ENCODE data around the gene CORO7.
"Not testable (repeated sequence)": the region's sequence is repeated elsewhere in the genome, so short reads cannot be mapped to it uniquely, and the experiment has no call there.

CORO7 gene

DNA sequence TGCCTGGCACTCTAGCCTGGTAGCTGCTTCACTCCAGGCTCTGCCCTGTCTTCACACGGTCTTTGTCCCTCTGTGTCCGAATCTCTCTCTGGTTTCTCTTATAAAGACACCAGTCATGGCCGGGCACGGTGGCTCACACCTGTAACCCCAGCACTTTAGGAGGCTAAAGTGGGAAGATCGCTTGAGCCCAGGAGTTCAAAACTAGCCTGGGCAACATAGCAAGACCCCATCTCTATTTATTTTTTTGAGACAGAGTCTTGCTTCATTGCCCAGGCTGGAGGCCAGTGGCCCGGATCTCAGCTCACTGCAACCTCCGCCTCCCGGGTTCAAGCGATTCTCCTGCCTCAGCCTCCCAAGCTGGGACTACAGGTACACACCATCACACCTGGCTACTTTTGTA, 82.7 kb downstream of the CORO7 start:
- not testable (repeated sequence) for DNase-seq

DNA sequence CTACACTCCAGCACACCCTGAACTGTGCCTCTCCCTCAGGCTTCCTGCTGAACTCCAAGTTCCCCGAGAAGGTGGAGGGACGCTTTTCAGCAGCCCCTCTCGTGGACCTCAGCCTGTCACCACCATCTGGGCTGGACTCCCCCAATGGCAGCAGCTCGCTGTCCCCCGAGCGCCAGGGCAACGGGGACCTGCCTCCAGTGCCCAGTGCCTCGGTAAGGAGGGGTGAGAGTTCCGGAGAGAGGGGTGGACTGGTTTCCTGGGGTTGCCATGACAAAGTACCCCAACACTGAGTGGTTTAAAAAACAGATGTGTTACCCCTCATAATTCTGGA, 83.1 kb downstream of the CORO7 start:
- no peak for DNase-seq

DNA sequence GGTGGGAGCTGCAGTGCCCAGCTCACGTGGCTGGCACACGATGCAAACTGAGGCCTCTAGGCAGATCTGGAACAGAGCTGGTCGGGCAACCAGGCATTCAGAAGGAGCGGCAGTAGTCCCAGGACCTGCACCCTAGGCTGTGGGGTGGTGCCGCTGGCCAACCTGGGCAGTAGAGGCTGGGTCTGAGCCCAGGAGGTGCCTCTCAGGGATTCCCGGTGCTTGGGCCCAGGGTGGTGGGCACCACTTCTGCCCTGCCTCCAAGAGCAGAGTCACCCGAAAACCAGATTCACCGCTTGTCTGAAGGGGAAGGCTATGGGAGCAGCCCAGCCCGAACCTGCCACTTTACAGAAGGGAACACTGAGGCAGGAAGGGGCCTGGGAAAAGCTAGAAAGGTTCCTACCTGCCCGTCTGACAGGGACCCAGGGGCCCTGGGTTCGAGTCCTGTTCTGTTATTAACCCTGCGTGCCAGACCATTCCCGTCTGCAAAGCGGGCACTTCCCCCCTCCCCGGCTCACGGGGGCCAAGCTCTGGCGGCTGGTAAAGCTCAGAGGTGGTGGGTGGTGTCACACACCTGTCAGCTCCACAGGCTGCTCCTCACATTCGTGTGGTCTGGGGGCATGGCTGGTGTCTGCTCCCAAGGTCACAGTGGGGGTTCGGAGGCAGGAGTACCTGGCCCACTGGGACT, 83.6 kb downstream of the CORO7 start:
- no peak for DNase-seq

DNA sequence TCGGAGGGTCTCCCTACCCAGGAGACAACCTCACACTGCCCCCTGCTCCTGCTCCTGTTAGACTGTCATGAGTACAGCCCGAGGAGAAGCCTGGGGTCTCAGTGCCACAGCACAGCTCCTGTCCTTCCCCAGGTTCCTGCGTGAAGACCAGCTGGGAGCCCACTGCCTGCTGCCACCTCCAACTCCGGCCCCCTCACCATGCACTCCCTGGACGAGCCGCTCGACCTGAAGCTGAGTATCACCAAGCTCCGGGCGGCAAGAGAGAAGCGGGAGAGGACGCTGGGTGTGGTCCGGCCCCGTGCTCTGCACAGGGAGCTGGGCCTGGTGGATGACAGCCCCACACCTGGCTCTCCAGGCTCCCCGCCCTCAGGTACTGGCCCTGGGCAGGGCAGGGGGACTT, 84.3 kb downstream of the CORO7 start:
- no peak for DNase-seq

DNA sequence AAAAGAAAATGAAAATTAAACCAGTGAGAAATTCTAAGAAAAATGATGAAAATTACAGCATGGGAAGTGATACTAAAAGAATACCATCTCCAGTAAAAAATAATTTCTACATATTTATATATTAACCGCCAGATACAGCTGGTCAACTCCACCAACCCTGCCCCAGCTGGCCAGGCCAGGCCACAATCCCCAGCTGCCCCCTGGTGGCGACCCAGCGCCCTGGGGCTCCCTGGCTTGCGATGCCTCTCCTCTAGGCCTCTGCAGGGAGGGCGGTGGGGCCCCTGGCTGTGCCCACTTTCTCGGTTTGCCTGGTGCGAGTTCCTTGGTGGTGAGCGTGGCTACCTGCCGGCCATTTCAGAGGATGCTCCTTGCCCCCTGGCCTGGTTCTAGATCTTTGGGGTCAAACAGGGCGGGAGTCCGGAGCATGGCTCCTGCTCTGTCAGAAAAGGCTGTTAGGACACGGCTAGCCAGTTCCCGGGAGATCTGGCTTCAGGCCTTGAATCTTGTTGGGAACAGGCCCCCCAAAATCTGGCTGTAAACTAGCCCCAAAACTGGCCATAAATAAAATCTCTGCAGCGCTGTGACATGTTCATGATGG, 86.0 kb downstream of the CORO7 start:
- DNase-seq = peak; percentile 72 to 76

DNA sequence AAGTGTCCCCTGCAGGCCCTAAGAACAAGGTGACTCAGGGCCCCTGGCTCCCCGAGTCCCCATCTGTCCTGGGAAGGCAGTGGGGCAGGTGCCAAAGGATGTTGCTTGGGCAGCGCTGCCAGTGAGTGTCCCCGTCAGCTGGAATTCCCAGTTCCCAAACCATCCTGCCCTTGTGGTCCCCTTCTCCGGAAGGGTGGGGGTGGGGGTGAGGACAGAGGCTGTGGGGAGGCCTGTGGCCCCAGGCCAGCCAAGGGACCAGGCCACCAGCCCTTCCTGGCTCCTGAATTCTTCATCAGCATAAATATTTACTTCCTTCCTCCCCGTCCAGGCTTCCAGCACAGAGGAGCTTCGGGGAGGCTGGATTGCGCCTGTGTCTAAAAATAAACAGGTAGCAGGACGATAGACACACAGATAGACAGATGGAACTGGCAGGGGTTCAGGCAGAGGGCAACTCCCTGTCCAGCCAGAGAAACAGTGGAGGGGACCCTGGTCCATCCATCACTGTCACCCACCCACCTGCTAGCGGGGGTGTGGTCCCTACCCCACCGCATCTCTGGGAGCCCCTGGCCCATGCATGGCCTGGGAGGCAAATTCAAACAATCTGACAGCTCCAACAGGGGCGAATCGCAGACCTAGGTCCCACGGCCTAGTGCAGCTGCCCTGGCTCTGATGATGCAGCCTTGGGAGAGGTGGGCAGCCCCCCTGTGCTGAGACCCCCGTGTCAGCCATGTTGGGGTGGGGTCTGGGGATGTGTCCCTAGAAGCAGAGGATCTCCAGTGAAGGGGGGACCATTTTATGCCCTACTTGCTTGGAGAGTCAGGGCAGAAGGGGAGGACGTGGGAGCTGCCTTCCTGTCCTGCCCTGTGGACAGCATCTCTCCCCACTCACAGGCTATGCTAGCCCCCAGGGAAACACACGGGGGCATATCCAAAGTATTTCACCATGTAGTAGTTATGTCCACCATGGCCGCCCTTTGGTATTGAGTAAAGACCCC, 87.3 kb downstream of the CORO7 start:
- no peak for DNase-seq

DNA sequence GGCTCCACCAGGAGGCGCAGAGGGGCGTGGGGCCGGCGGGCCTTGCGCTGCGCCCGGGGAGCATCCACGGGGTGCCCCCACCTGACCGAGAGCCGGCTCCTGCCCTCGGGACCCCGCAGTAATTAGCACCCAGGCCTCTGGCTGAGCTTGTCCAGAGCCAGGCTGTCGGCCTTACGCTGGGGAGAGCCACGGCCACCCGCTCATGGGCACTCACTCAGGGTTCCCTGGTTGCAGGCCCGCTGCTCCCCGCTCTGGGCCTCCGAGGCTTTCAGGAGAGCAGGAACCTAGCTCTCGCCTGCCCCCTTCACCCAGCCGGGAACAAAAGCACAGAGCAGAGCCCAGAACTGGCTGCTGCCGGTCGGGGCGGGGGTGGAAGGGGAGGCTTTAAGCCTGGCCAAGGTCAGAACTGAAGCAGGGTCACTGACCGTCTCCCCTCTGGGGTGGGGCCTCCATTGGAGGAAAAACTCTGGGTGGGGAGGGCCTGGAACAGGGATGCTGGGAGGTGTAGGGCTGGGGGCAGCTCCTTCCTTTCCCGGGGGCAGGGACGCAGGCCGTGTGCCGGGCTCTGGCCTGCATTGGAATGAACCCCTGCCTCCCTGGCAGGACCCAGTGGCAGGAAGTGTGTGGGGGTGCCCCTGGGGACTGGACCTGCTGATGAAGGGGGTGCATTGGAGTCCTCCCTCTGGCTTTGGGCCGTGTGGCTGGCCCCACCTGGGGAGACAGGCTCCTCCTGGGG, 88.2 kb downstream of the CORO7 start:
- peak; percentile 43 to 44 for DNase-seq

DNA sequence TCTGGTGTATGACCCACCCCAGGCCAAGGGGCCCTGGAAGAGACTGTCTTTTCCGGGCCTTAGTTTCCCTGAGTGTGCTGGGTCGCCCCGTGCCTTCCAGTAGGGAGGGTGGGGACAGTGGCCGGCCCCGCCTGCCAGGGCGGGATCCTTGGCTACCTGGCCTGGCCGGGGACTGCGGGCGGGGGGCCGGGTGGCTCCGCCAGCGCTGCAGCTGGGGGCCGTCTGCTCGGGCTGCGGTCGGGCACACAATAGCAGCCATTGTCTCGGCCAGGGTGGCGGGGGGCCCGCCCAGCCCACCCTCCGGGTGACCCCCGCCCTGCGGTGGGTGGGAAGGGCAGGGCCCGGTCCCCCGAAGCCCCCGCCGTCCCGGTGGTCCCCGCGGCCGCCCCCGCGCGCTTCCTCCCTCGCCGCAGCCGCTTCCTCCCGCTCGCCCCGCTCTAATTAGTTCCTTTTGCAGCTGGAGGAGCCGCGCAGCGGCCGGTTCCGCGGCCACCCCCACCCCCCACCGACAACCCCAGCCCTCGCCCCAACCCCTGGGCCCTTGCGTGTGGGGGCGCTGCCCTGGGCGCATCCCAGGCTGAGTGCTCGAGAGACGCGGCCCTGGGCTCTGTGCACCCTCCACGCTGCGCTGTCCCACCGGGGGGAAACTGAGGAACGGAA, 88.9 kb downstream of the CORO7 start:
- DNase-seq = no peak

DNA sequence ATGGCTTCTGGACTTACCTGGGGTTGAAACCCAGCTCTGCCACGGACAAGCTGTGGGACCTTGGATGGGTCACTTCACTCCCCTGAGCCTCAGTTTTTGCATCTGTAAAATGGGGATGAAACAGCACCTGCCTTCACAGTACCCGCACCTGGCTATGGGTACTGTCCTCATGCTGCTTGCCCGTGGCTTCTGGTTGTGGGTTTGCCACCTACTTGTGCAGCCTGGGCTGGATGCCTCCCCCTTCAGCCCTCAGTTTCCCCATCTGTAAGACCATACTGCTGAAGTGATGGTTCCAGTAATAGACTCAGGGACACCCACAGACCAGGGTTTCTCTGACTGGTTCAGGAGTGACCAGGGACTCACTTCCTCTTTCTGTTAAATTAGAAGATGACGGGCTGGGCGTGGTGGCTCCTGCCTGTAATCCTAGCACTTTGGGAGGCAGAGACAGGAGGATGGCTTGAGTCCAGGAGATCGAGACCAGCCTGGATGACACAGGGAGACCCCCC, 91.1 kb downstream of the CORO7 start:
- no peak for DNase-seq

DNA sequence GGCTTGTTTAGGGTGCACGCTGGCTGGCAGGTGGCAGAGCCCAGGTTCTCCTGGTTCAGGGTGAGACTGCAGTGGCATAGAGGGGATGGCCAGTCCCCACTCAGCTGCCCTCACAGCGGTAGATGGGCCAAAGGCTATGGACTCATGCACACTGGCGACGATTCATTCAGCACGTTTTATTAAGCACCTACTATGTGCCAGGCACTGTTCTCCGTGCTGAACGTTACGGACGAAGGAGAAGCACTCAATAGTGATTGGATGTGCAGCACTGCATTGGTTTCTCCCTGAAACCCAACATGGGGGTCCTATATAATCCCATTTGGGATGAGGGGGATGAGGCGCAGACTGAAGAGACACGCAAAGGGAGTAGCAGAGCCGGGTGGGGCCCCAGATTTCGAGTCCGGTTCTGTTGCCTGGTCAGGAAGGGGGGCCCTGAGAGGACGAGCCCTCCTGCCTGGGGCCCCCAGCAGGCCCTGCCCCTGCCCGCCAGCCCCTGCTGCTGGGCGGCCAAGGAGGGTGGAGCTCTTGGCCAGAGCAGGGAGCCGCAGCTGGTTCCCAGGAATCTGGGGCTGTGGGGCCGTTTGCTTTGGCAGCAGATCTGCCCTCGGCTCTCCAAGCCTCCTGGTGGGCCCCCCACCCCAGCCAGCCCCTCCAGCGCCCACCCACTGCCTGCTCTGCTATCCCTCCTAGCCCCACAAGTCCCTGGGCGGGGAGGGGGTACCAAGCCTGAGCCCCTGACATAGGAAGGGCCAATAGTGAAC, 91.7 kb downstream of the CORO7 start:
- DNase-seq = no peak

DNA sequence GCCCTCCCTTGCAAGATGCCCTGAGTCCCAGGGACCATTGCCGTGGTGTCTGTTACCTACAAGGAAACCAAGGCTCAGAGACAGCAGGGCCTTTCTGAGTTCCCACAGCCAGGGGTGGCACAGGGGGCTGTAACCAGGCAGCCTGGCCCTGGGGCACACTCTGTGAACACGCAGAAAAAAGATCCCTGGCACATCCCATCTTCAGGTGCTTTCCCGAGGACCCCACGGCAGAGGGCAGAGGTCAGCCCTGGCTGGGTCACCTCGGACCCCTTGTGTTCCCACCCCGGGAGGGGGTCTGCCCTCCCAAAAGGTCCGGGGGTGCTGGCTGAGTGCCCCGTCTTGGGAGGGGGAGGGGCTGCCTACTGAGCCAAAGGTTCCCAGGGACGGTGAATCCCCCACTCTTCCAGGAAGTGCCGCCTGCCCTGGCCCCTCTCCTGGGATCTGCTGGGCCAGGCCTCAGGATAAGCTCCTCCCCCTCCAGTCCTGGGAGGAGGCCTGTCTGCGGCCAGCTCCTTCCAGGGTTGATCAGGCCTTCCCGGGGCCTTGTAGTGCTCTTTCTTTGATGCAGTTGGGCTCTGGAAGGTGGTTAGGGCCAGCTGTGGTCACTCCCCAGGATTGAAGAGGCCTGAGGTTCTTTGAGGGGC, 92.4 kb downstream of the CORO7 start:
- DNase-seq = no peak

DNA sequence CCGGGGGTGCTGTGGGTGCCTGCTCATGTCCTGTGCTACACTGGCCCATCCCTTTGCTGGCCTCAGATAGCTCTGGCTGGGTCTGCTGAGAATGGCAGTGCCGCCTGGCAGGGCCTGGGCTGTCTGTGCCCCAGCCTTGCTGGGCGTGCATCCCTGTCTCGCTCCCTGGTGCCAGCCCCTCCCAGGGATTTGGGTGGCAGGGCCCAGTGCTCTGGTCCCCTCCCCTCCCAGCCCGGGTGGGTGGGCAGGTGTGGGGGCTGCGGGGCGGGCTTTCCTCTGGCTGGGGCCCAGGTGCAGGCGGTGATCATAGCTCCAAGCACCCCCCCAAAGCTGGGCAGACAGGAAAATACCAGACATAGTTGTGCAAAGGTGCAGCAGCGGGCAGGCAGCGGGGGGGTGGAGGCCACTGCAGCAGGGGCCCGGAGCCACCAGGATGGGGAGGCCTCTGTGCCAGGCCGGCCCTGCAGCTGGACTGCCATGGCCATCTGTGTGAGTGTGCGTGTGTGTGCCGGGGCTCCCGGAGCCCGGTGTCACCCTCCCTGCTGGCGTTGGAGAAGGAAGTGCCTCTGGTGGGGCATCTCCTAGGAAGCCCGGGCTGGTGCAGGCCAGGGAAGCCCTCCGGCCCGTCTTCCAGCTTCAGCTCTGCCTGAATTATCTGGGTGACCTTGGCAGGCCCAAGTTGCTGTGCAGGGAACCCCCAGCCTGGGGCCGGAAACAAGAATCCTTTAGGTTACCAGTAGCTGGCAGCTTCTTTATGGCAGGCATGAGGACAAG, 93.1 kb downstream of the CORO7 start:
- no peak for DNase-seq

DNA sequence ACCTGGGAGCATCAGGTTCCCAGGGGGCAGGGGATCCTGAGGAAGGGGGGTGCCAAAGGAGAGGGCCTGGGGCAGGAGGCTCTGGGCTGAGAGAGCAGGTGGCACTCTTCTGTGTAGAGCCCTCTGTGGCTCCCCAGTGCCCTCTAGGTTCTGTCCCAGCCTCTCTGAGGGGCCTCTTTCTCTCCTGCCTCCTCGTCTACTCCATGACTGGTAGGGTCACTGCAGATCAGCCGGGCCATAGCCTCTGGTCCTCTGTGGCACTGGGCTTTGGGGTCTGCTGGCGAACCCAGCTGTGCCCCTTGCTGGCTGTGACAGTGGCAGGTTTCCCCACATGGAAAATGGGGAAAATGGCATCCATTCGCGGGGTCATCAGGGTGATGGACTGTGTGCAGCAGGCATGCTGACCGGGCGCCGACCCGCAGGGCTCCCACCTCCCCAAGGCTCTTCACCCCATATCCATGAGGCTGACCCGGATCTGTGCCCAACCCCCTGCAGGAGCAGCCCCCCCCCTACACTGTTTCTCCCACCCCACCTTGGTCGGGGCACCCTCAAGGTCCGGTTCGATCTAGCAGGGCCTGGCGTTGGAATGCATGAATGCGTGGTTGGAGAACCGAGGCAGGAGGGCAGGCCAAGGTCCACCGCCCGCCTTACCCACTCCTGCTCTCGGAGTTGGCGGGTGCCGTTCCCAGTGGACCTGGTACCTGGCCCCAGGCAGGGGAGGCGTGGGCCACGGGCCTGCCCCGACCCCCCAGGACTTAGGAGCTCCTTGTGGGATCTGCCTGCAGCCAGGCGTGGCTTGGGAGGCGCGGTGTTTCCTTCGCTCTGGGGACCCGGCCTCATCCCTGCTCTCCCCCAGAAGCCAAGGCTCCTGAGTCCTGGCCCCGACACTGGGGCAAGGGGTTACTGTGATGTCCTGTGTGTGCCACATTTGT, 94.0 kb downstream of the CORO7 start:
- DNase-seq = no peak

DNA sequence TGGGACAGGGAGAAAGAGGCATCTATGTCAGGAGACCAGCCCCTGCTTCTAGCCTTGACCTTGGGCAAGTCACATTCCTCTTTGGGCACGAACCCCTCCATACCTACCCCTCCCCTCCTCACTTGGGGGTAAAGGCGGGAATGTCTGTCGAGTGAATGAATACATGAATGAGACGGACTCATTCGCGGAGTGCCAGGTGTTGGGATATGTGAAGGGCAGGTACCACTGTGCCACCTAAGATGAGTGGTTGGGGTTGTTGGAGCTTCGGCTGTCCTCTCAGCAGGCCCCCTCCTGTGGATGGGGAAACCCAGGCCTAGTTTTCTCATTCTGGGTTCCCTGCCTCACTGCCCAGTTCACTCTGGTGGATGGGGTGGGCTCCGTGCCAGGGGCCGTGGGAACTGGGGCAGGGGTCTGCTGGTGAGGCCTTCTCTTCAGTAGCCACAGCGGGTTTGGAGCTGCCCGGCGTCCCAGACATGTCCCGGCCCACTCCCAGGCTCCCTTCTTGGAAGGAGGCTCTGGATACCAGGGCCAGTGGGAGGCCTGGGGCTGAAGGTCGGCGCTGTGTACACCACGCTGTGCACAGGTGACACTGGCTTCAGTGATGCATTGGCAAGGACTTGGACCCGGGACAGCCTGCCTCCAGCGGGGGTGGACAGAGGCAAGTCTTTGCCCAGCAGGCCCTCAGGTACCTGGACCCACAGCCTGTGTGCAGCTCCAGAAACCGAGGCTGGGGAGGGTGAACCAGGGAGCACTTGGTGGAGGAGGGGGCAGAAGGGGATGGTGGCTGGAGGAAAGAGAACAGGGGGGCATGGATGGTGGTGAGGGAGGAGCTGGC, 94.9 kb downstream of the CORO7 start:
- no peak for DNase-seq

DNA sequence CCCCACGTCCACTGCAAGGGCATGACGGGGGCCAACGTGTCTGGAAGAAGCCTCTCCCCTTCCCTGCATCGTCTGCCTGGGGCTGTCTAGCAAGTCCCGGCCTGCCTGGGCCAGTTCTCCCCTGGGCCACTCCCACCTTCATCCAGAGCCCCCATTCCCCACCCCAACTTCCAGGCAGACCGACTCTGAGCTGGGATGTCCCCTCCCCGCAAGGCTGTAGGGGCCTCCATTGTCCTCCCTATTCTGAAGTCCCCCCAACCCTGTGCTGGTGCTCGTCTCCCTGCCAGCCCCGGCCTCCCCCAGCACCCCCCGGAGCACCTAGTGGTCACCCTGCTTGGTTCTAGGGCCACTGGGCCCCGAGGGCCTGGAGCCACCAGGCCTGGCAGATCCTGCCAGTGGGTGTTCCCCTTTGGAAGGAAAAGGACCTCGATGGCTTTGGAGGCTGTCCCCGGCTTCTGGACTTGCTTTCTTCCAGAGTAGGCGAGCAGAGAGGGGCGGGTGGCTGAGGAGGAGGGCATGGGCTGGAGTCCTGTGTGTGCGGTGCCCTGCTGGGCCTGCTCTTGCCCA, 95.7 kb downstream of the CORO7 start:
- DNase-seq = no peak

DNA sequence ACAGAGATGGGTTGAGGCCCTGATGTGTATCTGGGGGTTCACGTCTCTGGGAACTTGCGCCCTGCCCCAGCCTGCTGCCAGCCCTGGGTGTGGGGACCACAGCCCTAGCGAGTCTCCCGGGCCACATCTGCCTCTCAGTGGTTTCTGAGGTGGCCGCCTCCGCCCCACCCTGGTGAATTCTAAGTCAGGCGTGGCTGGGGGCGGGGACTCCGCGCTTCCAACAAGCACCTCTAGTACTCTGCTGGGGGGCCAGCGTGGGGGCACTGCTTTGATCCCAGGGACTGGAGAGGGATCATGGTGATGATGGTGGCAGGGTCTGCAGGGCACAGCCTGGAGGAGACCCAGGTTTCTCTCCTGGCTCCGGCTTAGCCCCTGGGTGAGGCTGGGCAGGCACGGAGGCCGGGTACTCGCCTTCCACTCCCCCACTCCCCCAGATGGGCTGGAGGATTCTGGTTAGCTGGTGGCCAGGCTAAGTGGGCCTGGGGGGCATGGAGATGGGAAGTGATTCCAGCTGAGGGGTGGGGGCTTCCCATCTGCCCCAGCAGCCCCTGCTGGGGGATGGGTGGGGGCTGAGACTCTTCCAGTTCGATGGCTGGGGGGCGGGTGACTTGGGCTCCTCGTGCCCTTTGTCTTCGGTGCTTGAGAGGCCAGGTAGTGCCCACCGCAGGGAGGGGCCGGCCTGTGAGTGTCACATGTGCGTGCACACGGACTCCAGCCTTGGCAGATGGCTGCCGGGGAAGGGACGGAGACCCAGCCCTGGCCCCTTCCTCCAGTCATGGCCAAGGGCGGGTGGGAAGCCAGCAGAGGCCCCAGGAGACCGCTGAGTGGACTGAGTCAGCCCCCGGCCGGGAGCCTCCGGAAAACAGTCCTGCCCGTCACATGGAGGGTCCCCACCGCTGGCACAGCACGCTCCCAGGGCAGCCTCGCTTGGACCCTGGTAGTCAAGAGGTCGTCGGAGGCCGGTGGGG, 96.7 kb downstream of the CORO7 start:
- peak; percentile 46 to 50 for DNase-seq

DNA sequence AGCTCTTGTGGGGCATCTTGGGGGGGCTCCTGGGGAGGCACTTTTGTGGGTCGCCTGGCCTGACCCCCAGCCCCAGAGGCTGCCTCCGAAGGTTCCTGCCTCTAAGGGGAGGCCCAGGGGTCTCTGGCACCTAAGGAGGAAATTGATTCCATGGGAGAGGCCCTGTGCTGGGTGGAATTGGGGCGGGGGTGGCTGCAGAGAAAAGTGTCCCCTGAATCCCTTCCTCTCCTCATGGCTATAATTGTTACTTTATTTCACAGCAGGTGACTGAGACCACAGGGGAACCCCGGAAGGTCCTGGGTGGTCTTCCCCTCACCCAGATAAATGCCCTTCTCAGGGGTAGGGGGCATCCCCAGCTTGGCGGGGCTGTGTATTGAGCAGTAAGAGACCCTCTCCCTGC, 97.4 kb downstream of the CORO7 start:
- no peak for DNase-seq

All from stimulated activated CD4-positive, alpha-beta T cell treated with anti-CD3 and anti-CD28 coated beads, Interleukin-2, amount 100 ng/mL, for 48 hours (primary cell).